ENCODE measurements around the gene SLFN12. TPM values are rescaled to one million over a fixed set of nuclear protein-coding genes. Genes with fewer than 3 reads are reported as not detected.

SLFN12 gene
- polyA plus RNA-seq, 3 donors = 17.7 to 23.7 (median 20.0) TPM

Other genes with a start within 250 kb of the SLFN12 start
- gene SLC35G3, start 238.1 kb downstream of the SLFN12 start, polyA plus RNA-seq (ENCODE audit: insufficient read length in 3 of 3) = not detected
- gene SLFN5, start 189.4 kb downstream of the SLFN12 start, polyA plus RNA-seq (ENCODE audit: insufficient read length in 3 of 3) = 10 to 100 TPM; 14.0 to 18.6 (median 16.7) TPM
- gene SLFN11, start 58.9 kb downstream of the SLFN12 start, polyA plus RNA-seq (ENCODE audit: insufficient read length in 3 of 3) = 10 to 100 TPM; 10.5 to 11.8 (median 10.9) TPM
- 10 to 100 TPM; 15.9 to 23.8 (median 19.2) TPM for gene SLFN13, start 16.3 kb upstream of the SLFN12 start, polyA plus RNA-seq (ENCODE audit: insufficient read length in 3 of 3)
- under 1 TPM in 2 of 3 donors, not detected in 1; 0.04 to 0.17 TPM for gene SLFN12L, start 105.2 kb upstream of the SLFN12 start, polyA plus RNA-seq (ENCODE audit: insufficient read length in 3 of 3)
- gene SLFN14, start 128.3 kb upstream of the SLFN12 start, polyA plus RNA-seq (ENCODE audit: insufficient read length in 3 of 3) = under 1 TPM; 0.18 to 0.29 (median 0.24) TPM
- 10 to 100 TPM; 12.1 to 12.7 (median 12.4) TPM for gene PEX12, start 146.1 kb upstream of the SLFN12 start, polyA plus RNA-seq (ENCODE audit: insufficient read length in 3 of 3)
- 100 to 1,000 TPM; 133 to 145 (median 137) TPM for gene AP2B1, start 154.8 kb upstream of the SLFN12 start, polyA plus RNA-seq (ENCODE audit: insufficient read length in 3 of 3)

Measured in right renal cortex interstitium (tissue), 3 donors.